B cell (primary cell): ENCODE measurements around the gene LRBA. TPM values are rescaled to one million over a fixed set of nuclear protein-coding genes. Genes with fewer than 3 reads are reported as not detected.

ENCODE experiments used
- ATAC-seq: fragments of 200-7000 bp; cut with Tn5 transposase; one replicate; pipeline ENCODE4 v1.10.0; 2021; ENCODE audit warnings: low read depth, mild to moderate bottlenecking, moderate number of reproducible peaks, moderate library complexity
- CTCF ChIA-PET: fragments of 350-600 bp; sonication (Branson Sonifier 250); formaldehyde crosslinking; loops from one replicate; lab custom pipeline; 2021; ENCODE audit warnings: antibody characterized with exemption, inconsistent platforms; lab: Charles Lee
- POLR2A ChIA-PET: fragments of 350-600 bp; sonication (Branson Sonifier 250); formaldehyde crosslinking; loops from one replicate; lab custom pipeline; 2021; ENCODE audit warnings: antibody characterized with exemption; lab: Charles Lee
- DNase-seq: peaks from one replicate; pipeline ENCODE4 v3.0.0; 2013
- H2AFZ ChIP-seq: 2 replicates; pipeline ENCODE4 v1.6.1; 2012; ENCODE audit warnings: mild to moderate bottlenecking, low read depth, low read length; ENCODE audit not compliant: insufficient read depth, poor library complexity, severe bottlenecking
- H3K27ac ChIP-seq, 2 donors: 1 replicate in 1 of 2; 2 replicates in 1 of 2; pipeline ENCODE4 v1.5.1; 2012 to 2013; ENCODE audit warnings: low read length in 2 of 2, mild to moderate bottlenecking in 2 of 2, moderate library complexity in 1 of 2
- H3K27me3 ChIP-seq, 4 experiments: fragments of 200-600 bp in 1 of 4; sonication (generic) in 1 of 4; replicated peaks in 1 of 4; 1 replicate in 2 of 4; 2 replicates in 2 of 4; pipeline versions ENCODE4 v1.6.1 to v1.7.0; 2013 to 2016; ENCODE audit warnings: low read length in 3 of 4, mild to moderate bottlenecking in 2 of 4, mixed read lengths in 1 of 4, moderate library complexity in 1 of 4; ENCODE audit not compliant: insufficient read depth in 4 of 4, control insufficient read depth in 3 of 4; ENCODE audit errors: control extremely low read depth in 1 of 4
- H3K36me3 ChIP-seq, 2 experiments: replicated peaks in 1 of 2; 1 replicate in 1 of 2; 2 replicates in 1 of 2; pipeline versions ENCODE4 v1.6.1 to v1.7.1; 2013; ENCODE audit warnings: low read length in 1 of 2; ENCODE audit not compliant: insufficient read depth in 2 of 2, control insufficient read depth in 1 of 2; ENCODE audit errors: control extremely low read depth in 1 of 2, extremely low read depth in 1 of 2
- H3K4me1 ChIP-seq, 2 donors: fragments of 200-600 bp in 1 of 2; sonication (generic) in 1 of 2; 1 replicate in 1 of 2; 2 replicates in 1 of 2; pipeline versions ENCODE4 v1.5.1 to v1.6.1; 2013 to 2017; ENCODE audit warnings: low read length in 2 of 2; ENCODE audit not compliant: control insufficient read depth in 2 of 2, insufficient read depth in 2 of 2
- H3K4me2 ChIP-seq: replicated peaks from 2 replicates; pipeline ENCODE3; 2012; ENCODE audit warnings: mild to moderate bottlenecking, low read depth, low read length; ENCODE audit not compliant: poor library complexity, severe bottlenecking
- H3K4me3 ChIP-seq, 5 experiments: fragments of 200-600 bp in 1 of 5; sonication (generic) in 1 of 5; 1 replicate in 3 of 5; 2 replicates in 2 of 5; pipeline versions ENCODE4 v1.5.1 to v1.7.0; 2011 to 2016; ENCODE audit warnings: low read length in 4 of 5, mild to moderate bottlenecking in 4 of 5, low read depth in 2 of 5, control low read depth in 1 of 5, moderate library complexity in 1 of 5; ENCODE audit not compliant: insufficient read depth in 1 of 5; ENCODE audit errors: control extremely low read depth in 1 of 5, extremely low read depth in 1 of 5
- H3K79me2 ChIP-seq: fragments of 200-600 bp; sonication (generic); one replicate; pipeline ENCODE4 v1.6.0; 2016; ENCODE audit warnings: low read length; ENCODE audit not compliant: control insufficient read depth, insufficient read depth
- H3K9ac ChIP-seq: fragments of 200-600 bp; sonication (generic); 2 replicates; pipeline ENCODE4 v1.6.1; 2017; ENCODE audit warnings: mild to moderate bottlenecking, low read length, moderate library complexity
- H3K9me3 ChIP-seq, 3 donors: one replicate each; pipeline versions ENCODE4 v1.6.1 to v1.7.1; 2013; ENCODE audit warnings: low read length in 2 of 3; ENCODE audit not compliant: control insufficient read depth in 2 of 3, insufficient read depth in 1 of 3; ENCODE audit errors: control extremely low read depth in 1 of 3
- H4K20me1 ChIP-seq: 2 replicates; pipeline ENCODE4 v1.6.0; 2012; ENCODE audit warnings: mild to moderate bottlenecking, low read length; ENCODE audit not compliant: insufficient read depth, control insufficient read depth, poor library complexity, severe bottlenecking
- H3K27ac Mint-ChIP-seq: one replicate; pipeline ENCODE4 v1.8.0; 2021; ENCODE audit warnings: mixed read lengths
- H3K27me3 Mint-ChIP-seq: one replicate; pipeline ENCODE4 v1.8.0; 2021; ENCODE audit warnings: mixed read lengths
- H3K4me1 Mint-ChIP-seq: one replicate; pipeline ENCODE4 v1.8.0; 2021; ENCODE audit warnings: mixed read lengths
- H3K4me3 Mint-ChIP-seq: one replicate; pipeline ENCODE4 v1.8.0; 2021; ENCODE audit warnings: mixed read lengths
- H3K9me3 Mint-ChIP-seq: one replicate; pipeline ENCODE4 v1.8.0; 2022; ENCODE audit warnings: mixed read lengths; ENCODE audit not compliant: insufficient read depth
- EZH2 ChIP-seq: IDR thresholded peaks from 2 replicates; pipeline ENCODE4 v1.6.1; 2012; ENCODE audit warnings: borderline replicate concordance, low read depth, mild to moderate bottlenecking, moderate library complexity, low read length; ENCODE audit not compliant: insufficient read depth, poor library complexity, severe bottlenecking
- WGBS: methylation state at CpG from one replicate; pipeline ENCODE4 v1.1.5; 2013; ENCODE audit warnings: missing lambda C conversion rate; ENCODE audit not compliant: insufficient coverage; 5-methylcytosine and 5-hydroxymethylcytosine counted together
- intact Hi-C: fragments of 100-400 bp; cut with micrococcal nuclease; formaldehyde crosslinking; loops from one replicate; pipeline ENCODE4 v1.10.0; 2022
- polyA plus RNA-seq: library from polyadenylated mRNA; depleted of rRNA; stranded (reverse); fragments of >200 nt; gene quantifications from 2 replicates; pipeline ENCODE4 v1.2.3, GENCODE V29; 2012
- total RNA-seq, 2 donors: library from RNA; stranded (reverse); fragments of 120-200 nt in 1 of 2; gene quantifications; 1 replicate in 1 of 2; 2 replicates in 1 of 2; pipeline versions ENCODE4 v1.2.3 to v1.2.4, GENCODE V29; 2013 to 2022
- TF ChIP-seq, protein P1 (sequence below): fragments of 200-600 bp; IDR thresholded peaks from one replicate; pipeline ENCODE4 v1.8.0; 2022; ENCODE audit warnings: antibody characterized with exemption, mild to moderate bottlenecking

Gene LRBA
- total and polyA plus RNA-seq, 2 donors (not counting 1 experiment from before 2014, with no cell fraction given), result 17.5 to 86.7 TPM

DNA sequence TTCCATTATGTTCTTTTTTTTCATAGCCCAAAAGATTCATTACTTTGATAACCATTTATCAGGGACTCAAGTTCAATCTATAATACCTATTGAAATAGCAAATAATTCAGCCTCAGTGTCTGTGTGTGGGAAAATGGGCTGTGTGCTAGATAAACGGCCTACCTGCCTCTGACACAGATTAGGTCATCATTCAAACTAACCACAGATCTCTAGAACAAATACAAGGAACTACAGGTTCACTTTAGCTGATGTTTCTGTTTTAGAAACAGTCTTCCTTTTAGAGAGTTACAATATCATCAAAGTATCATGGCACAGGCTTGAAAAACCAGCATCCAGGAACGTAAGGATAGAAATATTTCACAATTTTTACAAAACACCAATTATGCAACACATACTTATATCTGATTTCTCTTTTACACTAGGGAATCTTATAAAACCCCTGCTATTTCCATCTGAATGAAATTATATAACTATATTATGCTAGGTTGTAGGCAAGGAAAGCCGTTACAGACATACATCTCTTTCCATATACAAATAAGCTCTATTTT is 489.7 kb downstream of the LRBA start:
- Histone ChIP-seq H2AFZ (no peak overlapping the region), H3K4me3 (no peak overlapping the region), H3K27ac (no peak overlapping the region), H3K4me1 (no peaks in the 10 kb centered on the region), H3K9me3 (peaks cover 0 to 1% (median 0%) of the 10 kb centered on the region in 3 donors), H3K36me3 (no peaks in the 10 kb centered on the region), H3K79me2 (no peaks in the 10 kb centered on the region), H3K4me2 (no peak overlapping the region), H3K9ac (no peak overlapping the region), H4K20me1 (no peaks in the 10 kb centered on the region), H3K27me3 (no peaks in the 10 kb centered on the region)
- H3K4me1 Mint-ChIP-seq, result no peaks in the 10 kb centered on the region
- DNase-seq (no peak), ATAC-seq (no peak)
- H3K27me3 Mint-ChIP-seq, result no peaks in the 10 kb centered on the region
- H3K27ac Mint-ChIP-seq, result no peak overlapping the region
- TF ChIP-seq EZH2, result no peak
- intact Hi-C loops, result no loop called here
- POLR2A ChIA-PET, result no interaction called here
- CTCF ChIA-PET, result no interaction called here
- WGBS, result no CpG with 5 or more reads among the region's 3 CpGs
- no peak overlapping the region for H3K4me3 Mint-ChIP-seq
- H3K9me3 Mint-ChIP-seq, result no peaks in the 10 kb centered on the region

DNA sequence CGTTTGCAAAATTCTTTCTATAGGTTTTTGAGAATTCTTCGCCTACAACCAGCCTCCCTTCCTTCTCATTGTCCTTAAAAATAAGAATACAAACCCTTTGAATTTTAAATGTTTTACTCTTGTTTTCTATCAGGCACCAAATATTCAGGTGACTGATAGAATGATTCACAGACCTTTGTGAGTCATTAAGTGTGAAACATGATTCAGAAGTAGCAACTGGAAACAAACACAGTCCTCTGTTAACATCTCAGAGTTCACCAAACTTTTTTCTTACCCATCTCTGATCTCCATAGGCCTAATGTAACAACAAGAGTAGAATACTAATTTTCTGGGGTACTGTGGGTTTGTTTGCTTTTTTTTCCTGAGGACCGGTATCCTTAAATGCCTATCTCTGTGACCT is 496.5 kb downstream of the LRBA start:
- H3K79me2 ChIP-seq, result no peaks in the 10 kb centered on the region
- no peak for DNase-seq
- TF ChIP-seq, protein P1, sequence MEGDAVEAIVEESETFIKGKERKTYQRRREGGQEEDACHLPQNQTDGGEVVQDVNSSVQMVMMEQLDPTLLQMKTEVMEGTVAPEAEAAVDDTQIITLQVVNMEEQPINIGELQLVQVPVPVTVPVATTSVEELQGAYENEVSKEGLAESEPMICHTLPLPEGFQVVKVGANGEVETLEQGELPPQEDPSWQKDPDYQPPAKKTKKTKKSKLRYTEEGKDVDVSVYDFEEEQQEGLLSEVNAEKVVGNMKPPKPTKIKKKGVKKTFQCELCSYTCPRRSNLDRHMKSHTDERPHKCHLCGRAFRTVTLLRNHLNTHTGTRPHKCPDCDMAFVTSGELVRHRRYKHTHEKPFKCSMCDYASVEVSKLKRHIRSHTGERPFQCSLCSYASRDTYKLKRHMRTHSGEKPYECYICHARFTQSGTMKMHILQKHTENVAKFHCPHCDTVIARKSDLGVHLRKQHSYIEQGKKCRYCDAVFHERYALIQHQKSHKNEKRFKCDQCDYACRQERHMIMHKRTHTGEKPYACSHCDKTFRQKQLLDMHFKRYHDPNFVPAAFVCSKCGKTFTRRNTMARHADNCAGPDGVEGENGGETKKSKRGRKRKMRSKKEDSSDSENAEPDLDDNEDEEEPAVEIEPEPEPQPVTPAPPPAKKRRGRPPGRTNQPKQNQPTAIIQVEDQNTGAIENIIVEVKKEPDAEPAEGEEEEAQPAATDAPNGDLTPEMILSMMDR, result no peak
- no peak for TF ChIP-seq EZH2
- H3K4me3 ChIP-seq, result no peak overlapping the region
- H4K20me1 ChIP-seq, result no peaks in the 10 kb centered on the region
- Mint-ChIP-seq H3K9me3 (no peaks in the 10 kb centered on the region), H3K4me1 (no peaks in the 10 kb centered on the region), H3K27me3 (no peaks in the 10 kb centered on the region), H3K27ac (no peak overlapping the region), H3K4me3 (no peak overlapping the region)
- no peak overlapping the region for H2AFZ ChIP-seq
- no CpG with 5 or more reads among the region's 3 CpGs for WGBS
- CTCF ChIA-PET, result no interaction called here
- no peaks in the 10 kb centered on the region for H3K9me3 ChIP-seq
- H3K4me2 ChIP-seq, result no peak overlapping the region
- POLR2A ChIA-PET, result no interaction called here
- no peaks in the 10 kb centered on the region for H3K4me1 ChIP-seq
- H3K36me3 ChIP-seq, result no peaks in the 10 kb centered on the region
- intact Hi-C loops, result no loop called here
- no peak overlapping the region for H3K9ac ChIP-seq
- no peak for ATAC-seq
- no peaks in the 10 kb centered on the region for H3K27me3 ChIP-seq
- H3K27ac ChIP-seq, result no peak overlapping the region
